ENCODE data around the gene RFPL4A.

RFPL4A gene

GRCh38 chr19:55809381-55810058 is 50.6 kb downstream of the RFPL4A start:
- DNase-seq = peak; percentile 95 to 99

GRCh38 chr19:55811340-55811739 is 52.4 kb downstream of the RFPL4A start:
- DNase-seq = no peak

- DNase-seq = no peak
These were observed 53.6 kb downstream of the RFPL4A start for GRCh38 chr19:55812449-55812848.
